Mesothelial cell of epicardium (in vitro differentiated cells): ENCODE results near the gene FXYD6. TPM values are rescaled to one million over a fixed set of nuclear protein-coding genes. Genes with fewer than 3 reads are reported as not detected.
A peak's percentile ranks its signal among the peaks of the same experiment; 100 is the strongest.

Source experiments
- DNase-seq, 2 experiments: peaks; one replicate each; pipeline ENCODE4 v3.0.0; 2021; ENCODE audit warnings: low spot score in 2 of 2; ENCODE audit not compliant: unreplicated experiment in 2 of 2
- H3K27ac Mint-ChIP-seq: 2 replicates; pipeline ENCODE4 v1.8.0; 2021; ENCODE audit warnings: mixed read lengths
- H3K27me3 Mint-ChIP-seq: 2 replicates; pipeline ENCODE4 v1.8.0; 2021; ENCODE audit warnings: low read depth, mixed read lengths
- H3K36me3 Mint-ChIP-seq: 2 replicates; pipeline ENCODE4 v1.8.0; 2021; ENCODE audit warnings: mixed read lengths
- H3K4me1 Mint-ChIP-seq: 2 replicates; pipeline ENCODE4 v1.8.0; 2021; ENCODE audit warnings: mixed read lengths
- H3K4me3 Mint-ChIP-seq: 2 replicates; pipeline ENCODE4 v1.8.0; 2021; ENCODE audit warnings: mild to moderate bottlenecking, moderate library complexity, mixed read lengths
- H3K9me3 Mint-ChIP-seq: 2 replicates; pipeline ENCODE4 v1.8.0; 2021; ENCODE audit warnings: mixed read lengths
- total RNA-seq: library from RNA; stranded (reverse); gene quantifications from 3 replicates; pipeline ENCODE4 v1.2.1, GENCODE V29; 2021
- TF ChIP-seq, protein P1 (sequence below): fragments of 200-600 bp; sonication (generic); IDR thresholded peaks from one replicate; pipeline ENCODE4 v1.5.0; 2021; ENCODE audit warnings: antibody characterized with exemption; ENCODE audit not compliant: unreplicated experiment

The FXYD6 gene
- total RNA-seq, 1 donor from 2014 or later, result 116 TPM

DNA sequence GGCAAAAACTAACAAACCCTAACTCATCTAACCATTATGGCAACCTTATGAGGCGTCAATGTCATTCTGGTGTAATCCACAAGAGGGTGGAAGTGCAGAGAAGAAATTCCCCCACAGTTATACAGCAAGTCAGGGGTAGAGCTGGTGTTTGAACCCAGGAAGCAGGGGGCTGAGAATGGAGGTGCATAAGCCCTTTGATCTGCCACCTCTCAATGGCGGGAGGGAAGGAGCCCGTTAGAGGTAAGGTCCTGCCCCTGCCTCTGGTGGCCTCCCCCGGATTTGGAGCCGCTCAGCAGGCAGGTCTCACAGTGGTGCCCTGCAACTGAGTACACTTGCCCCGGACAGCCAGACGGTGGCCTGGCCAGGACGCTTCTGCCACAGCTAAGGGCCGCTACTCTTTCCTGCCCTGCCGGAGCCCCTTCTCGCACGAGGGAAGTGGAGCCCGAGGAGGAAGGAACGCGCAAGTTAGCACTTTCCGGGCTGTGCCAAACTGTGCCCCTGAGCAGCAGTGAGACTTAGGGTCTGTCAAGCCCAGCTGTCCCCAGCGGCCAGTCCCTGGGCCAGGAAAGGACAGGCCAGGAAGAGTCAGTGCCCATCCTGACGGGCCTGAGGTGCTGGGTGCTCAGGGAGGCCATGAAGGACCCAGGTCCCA is 53.0 kb downstream of the FXYD6 start:
- H3K36me3 Mint-ChIP-seq, result no peaks in the 10 kb centered on the region
- peaks cover 15% of the 10 kb centered on the region for H3K4me1 Mint-ChIP-seq
- H3K27me3 Mint-ChIP-seq, result peaks cover 36% of the 10 kb centered on the region
- H3K27ac Mint-ChIP-seq, result no peak overlapping the region
- H3K9me3 Mint-ChIP-seq, result no peaks in the 10 kb centered on the region
- no peak overlapping the region for H3K4me3 Mint-ChIP-seq
- no peak for DNase-seq
- TF ChIP-seq, protein P1, sequence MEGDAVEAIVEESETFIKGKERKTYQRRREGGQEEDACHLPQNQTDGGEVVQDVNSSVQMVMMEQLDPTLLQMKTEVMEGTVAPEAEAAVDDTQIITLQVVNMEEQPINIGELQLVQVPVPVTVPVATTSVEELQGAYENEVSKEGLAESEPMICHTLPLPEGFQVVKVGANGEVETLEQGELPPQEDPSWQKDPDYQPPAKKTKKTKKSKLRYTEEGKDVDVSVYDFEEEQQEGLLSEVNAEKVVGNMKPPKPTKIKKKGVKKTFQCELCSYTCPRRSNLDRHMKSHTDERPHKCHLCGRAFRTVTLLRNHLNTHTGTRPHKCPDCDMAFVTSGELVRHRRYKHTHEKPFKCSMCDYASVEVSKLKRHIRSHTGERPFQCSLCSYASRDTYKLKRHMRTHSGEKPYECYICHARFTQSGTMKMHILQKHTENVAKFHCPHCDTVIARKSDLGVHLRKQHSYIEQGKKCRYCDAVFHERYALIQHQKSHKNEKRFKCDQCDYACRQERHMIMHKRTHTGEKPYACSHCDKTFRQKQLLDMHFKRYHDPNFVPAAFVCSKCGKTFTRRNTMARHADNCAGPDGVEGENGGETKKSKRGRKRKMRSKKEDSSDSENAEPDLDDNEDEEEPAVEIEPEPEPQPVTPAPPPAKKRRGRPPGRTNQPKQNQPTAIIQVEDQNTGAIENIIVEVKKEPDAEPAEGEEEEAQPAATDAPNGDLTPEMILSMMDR, result peak; percentile 20

DNA sequence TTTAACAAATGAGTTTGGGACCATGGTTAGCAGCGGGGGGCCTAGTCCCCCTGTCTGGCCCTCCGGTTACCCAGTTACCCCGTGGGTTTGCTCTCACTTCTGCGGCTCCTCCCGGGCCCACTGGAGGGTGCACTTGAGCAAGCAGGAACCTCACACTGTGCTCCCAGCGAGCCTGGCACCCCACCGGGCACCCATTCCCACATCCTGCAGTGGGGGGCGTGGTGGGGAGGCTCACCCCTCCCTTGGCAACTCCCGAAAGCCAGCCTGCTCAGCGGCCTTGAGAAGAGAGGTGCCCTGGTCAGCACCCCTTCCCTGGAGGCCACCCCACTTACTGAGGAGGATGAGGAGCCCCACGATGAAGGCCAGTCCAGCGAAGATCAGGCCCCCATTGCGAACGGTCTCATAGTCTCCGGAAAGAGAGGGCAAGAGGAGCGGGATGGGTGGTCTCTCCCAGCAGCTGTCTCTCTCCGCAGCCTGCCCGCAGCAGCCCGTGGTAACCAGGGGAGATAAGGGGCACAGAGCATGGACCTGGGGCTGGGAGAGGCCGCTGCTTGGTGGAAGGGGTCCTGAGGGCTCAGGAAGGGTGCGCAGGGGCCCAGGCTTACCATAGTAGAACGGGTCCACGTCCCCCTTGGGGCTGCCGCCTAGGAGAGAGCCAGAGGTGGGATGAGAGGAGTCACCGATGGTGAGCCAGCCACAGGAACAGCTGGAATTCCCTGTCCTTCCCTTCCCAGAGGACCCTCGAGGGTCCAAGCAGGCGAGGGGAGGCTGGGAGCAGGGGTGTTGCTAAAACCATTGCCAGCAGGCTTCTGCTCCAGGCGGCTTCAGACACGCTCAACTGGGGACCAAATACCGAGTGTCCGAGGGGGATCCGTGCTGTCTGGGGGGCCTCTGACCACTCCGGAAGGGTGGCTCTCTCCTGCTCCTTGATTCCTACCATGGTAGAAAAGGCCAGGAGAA is 54.1 kb downstream of the FXYD6 start:
- Mint-ChIP-seq H3K9me3 (no peaks in the 10 kb centered on the region), H3K36me3 (no peaks in the 10 kb centered on the region), H3K4me1 (peaks cover 23% of the 10 kb centered on the region), H3K4me3 (no peak overlapping the region), H3K27me3 (peaks cover 32% of the 10 kb centered on the region), H3K27ac (no peak overlapping the region)
- DNase-seq, result no peak
- TF ChIP-seq, protein P1, result peak; percentile 29

DNA sequence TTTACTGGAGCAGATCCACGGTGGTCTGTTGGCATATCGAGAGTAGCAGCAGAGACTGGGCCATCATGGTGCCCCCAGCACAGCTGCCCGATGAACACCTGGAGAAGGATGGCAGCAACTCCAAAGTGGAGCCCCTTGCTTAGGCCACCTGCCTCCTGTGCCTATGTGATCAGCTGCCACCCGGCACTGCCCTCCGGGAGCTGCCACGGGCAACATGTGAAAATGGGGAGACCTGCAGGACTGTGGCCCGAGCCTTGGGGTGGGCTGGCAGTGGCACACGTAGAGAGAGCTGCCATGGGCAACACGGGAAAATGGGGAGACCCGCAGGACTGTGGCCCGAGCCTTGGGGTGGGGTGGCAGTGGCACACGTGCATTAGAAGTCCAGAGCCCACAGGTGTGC is 55.0 kb downstream of the FXYD6 start:
- Mint-ChIP-seq H3K9me3 (no peaks in the 10 kb centered on the region), H3K27me3 (peaks cover 31% of the 10 kb centered on the region), H3K27ac (no peak overlapping the region), H3K4me1 (peaks cover 32% of the 10 kb centered on the region), H3K36me3 (no peaks in the 10 kb centered on the region), H3K4me3 (no peak overlapping the region)
- no peak for DNase-seq
- TF ChIP-seq, protein P1, result no peak

DNA sequence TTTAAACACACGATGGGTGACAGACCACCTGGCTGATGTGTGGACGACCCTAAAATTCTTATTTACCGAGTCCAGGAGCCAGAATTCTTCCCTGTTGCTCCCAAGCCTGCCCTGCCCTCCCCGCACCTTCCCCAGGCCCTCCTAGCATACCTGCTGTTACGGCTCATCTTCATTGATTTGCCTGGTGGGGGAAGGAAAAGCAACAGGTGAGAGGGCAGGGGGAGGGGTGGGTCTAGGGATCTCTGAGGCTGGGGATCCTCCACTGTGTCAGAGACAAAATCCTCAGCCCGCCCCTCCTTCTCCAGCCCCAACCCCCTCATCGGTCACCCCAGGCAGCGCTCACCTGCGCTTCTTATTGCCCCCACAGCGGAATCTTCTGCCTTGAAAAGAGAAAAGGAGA is 55.9 kb downstream of the FXYD6 start:
- H3K4me1 Mint-ChIP-seq, result peaks cover 41% of the 10 kb centered on the region
- TF ChIP-seq, protein P1, result no peak
- H3K4me3 Mint-ChIP-seq, result no peak overlapping the region
- H3K27ac Mint-ChIP-seq, result no peak overlapping the region
- no peaks in the 10 kb centered on the region for H3K9me3 Mint-ChIP-seq
- peaks cover 27% of the 10 kb centered on the region for H3K27me3 Mint-ChIP-seq
- H3K36me3 Mint-ChIP-seq, result no peaks in the 10 kb centered on the region
- no peak for DNase-seq

DNA sequence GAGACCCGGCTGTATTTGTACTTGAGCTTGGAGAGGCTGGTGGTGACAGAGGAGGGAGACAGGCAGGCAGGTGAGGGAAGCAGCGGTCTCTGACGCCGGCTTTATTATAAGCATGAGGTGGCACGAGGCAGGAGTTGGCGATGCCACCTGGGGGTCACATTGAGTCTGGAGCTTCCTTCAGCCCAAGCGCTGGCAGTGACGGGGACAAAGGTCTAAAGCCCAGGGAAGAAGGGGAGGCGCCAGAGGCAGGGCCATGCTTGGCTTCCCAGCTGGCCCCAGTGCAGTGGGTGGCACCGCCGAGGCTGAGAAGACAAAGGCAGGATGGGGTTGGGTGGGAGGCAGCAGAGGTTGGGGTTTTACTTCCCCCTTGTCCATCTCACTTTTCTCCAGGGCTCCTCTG is 56.4 kb downstream of the FXYD6 start:
- Mint-ChIP-seq H3K27ac (no peak overlapping the region), H3K9me3 (no peaks in the 10 kb centered on the region), H3K4me1 (peaks cover 46% of the 10 kb centered on the region), H3K27me3 (peaks cover 23% of the 10 kb centered on the region), H3K36me3 (no peaks in the 10 kb centered on the region), H3K4me3 (no peak overlapping the region)
- DNase-seq, result no peak
- TF ChIP-seq, protein P1, result no peak
